Kidney epithelial cell (primary cell): ENCODE data around the gene SH3GL3. TPM values are rescaled to one million over a fixed set of nuclear protein-coding genes. Genes with fewer than 3 reads are reported as not detected.

ENCODE experiments used
- DNase-seq: peaks from one replicate; pipeline ENCODE4 v3.0.0-alpha.2; 2010; ENCODE audit warnings: low read depth
- H3K27me3 ChIP-seq: 2 replicates; pipeline ENCODE4 v1.6.0; 2011; ENCODE audit warnings: low read length; ENCODE audit not compliant: control insufficient read depth, insufficient read depth
- H3K36me3 ChIP-seq: 2 replicates; pipeline ENCODE4 v1.5.1; 2011; ENCODE audit warnings: low read length; ENCODE audit not compliant: control insufficient read depth, insufficient read depth
- H3K4me3 ChIP-seq: 2 replicates; pipeline ENCODE4 v1.5.1; 2011; ENCODE audit warnings: low read depth, mild to moderate bottlenecking, control low read depth, low read length
- total RNA-seq: library from RNA; depleted of rRNA; stranded (reverse); fragments of >200 nt; gene quantifications from 2 replicates; pipeline ENCODE4 v1.2.3, GENCODE V29; 2015
- TF ChIP-seq, protein P1 (sequence below): IDR thresholded peaks from 2 replicates; pipeline ENCODE4 v1.5.1; 2011; ENCODE audit warnings: mild to moderate bottlenecking, moderate library complexity, low read length, control low read depth, inconsistent platforms; ENCODE audit not compliant: insufficient read depth, poor library complexity, severe bottlenecking

SH3GL3 gene
- total RNA-seq, 1 donor from 2014 or later = 1.0 TPM

GRCh38 chr15:83462953-83463433 lies 15.9 kb downstream of the SH3GL3 start:
- Histone ChIP-seq H3K36me3 (no peaks in the 10 kb centered on the region), H3K4me3 (no peak overlapping the region), H3K27me3 (no peaks in the 10 kb centered on the region)
- no peak for DNase-seq
- TF ChIP-seq, protein P1, sequence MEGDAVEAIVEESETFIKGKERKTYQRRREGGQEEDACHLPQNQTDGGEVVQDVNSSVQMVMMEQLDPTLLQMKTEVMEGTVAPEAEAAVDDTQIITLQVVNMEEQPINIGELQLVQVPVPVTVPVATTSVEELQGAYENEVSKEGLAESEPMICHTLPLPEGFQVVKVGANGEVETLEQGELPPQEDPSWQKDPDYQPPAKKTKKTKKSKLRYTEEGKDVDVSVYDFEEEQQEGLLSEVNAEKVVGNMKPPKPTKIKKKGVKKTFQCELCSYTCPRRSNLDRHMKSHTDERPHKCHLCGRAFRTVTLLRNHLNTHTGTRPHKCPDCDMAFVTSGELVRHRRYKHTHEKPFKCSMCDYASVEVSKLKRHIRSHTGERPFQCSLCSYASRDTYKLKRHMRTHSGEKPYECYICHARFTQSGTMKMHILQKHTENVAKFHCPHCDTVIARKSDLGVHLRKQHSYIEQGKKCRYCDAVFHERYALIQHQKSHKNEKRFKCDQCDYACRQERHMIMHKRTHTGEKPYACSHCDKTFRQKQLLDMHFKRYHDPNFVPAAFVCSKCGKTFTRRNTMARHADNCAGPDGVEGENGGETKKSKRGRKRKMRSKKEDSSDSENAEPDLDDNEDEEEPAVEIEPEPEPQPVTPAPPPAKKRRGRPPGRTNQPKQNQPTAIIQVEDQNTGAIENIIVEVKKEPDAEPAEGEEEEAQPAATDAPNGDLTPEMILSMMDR = no peak

DNA sequence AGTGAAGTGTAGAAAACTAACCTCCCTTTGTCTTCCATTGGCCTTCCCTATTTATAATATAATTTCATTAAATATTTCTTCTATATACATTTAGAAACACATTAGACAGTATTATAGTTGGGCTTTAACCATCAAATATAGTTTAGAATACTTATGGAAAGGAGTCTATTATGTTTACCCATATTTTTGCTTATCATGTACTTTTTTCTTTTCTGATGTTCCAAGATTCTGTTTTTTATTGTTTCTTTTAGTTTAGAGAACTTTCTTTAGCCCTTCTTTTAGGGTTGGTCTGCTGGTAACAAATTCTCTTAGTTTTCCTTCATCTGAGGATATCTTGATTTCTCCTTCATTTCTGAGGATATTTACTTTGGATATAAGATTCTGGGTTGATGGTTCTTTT lies 23.7 kb downstream of the SH3GL3 start:
- TF ChIP-seq, protein P1 = no peak
- H3K4me3 ChIP-seq = no peak overlapping the region
- no peaks in the 10 kb centered on the region for H3K36me3 ChIP-seq
- no peak for DNase-seq
- no peaks in the 10 kb centered on the region for H3K27me3 ChIP-seq

DNA sequence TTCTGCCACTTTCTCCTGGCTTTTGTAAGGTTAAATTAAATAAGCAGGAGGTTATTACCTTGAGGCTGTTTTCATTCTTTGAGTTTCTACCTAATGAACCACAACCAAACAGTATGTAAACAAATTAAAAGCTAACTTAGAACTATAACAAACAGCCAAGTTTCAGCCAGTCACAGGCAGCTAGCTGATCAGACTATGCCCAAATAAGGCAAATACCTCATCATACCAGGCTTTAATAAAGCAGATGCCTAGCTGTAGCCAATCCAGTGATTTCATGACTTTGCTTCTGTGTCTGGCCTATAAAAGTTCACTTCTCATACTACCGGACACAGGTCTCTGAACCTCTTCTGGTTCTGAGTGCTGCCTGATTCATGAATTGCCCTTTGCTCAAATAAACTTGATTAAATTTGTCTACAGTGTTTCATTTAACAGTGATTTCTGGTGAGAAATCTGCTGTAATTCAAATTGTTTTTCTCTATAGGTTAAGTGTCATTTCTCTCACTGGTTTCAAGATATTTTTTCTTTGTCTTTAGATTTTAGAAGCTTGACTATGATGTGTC lies 24.2 kb downstream of the SH3GL3 start:
- H3K27me3 ChIP-seq = no peaks in the 10 kb centered on the region
- no peak for DNase-seq
- TF ChIP-seq, protein P1 = no peak
- no peaks in the 10 kb centered on the region for H3K36me3 ChIP-seq
- H3K4me3 ChIP-seq = no peak overlapping the region

GRCh38 chr15:83472151-83472550 lies 25.0 kb downstream of the SH3GL3 start:
- no peak overlapping the region for H3K4me3 ChIP-seq
- TF ChIP-seq, protein P1 = no peak
- no peaks in the 10 kb centered on the region for H3K27me3 ChIP-seq

GRCh38 chr15:83472797-83473196 lies 25.7 kb downstream of the SH3GL3 start:
- TF ChIP-seq, protein P1 = no peak
- no peak overlapping the region for H3K4me3 ChIP-seq
- H3K27me3 ChIP-seq = no peaks in the 10 kb centered on the region
- DNase-seq = no peak
- no peaks in the 10 kb centered on the region for H3K36me3 ChIP-seq

More at GRCh38 chr15:83472151-83472550, 25.0 kb downstream of the SH3GL3 start:
- DNase-seq = no peak
- no peaks in the 10 kb centered on the region for H3K36me3 ChIP-seq

DNA sequence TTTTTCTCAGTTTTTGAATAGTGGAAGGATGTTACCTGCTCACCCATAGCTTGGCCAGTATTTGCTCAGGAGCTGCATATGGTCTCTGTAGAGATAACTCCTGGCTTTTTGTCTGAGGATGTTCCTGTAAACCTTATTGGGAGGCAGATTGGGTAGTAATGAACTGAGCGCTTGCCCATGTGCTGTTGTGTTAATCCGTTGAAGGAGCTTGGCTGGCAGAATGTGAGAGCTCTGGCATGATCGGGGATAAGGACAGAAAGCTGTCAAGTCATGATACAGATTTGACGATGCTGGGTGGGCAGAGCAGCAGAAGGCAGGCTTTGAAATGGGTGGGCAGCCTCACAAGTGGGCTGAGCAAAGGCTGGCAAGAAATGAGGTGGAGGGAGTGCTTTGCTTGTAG lies 27.4 kb downstream of the SH3GL3 start:
- no peak for DNase-seq
- H3K36me3 ChIP-seq = no peaks in the 10 kb centered on the region
- TF ChIP-seq, protein P1 = no peak

More for the DNA sequence above, 27.4 kb downstream of the SH3GL3 start:
- Histone ChIP-seq H3K4me3 (no peak overlapping the region), H3K27me3 (no peaks in the 10 kb centered on the region)
